ENCODE results near the gene CBLL1.

The CBLL1 gene

DNA sequence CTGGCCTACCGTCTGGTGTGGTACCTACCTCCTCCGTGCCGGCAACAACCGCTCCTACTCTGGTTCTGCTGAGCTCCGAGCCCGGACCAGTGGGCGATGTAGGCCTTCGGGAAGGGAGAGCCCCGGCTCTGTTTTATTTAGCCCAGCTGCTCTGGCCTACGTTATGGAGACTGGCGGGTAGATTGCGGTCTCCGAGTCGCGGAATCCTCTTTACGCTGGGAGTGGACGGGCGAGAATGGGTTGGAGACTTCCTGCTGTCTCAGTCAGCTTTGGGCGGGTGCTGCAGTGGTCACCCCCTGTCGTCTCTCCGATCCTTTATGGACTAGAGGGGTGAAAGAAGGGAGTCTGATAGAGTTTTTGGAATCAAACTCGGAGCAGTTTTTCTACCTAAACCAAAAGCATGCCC is 406 bp downstream of the CBLL1 start:
- DNase-seq (ENCODE audit: low read depth, low spot score): no peak
- no peaks in the 10 kb centered on the region for H3K27me3 ChIP-seq (ENCODE audit: control insufficient read depth, insufficient read depth, low read length)
- WGBS (ENCODE audit: insufficient coverage, insufficient read length): no CpG with 5 or more reads among the region's 22 CpGs
- no peaks in the 10 kb centered on the region for H3K36me3 ChIP-seq (ENCODE audit: control insufficient read depth, insufficient read depth, low read length)
- 0 out of 2 replicates have a peak, but pooled peaks cover 1% of the 10 kb centered on the region for H3K4me1 ChIP-seq (ENCODE audit: control insufficient read depth, insufficient read depth, low read length)
- peak overlapping the region; percentile 89 for H3K4me3 ChIP-seq (ENCODE audit: low read length)
- no peak overlapping the region for H3K27ac ChIP-seq (ENCODE audit: low read length)
- no peaks in the 10 kb centered on the region for H3K9me3 ChIP-seq (ENCODE audit: control insufficient read depth, insufficient read depth, low read length)

DNA sequence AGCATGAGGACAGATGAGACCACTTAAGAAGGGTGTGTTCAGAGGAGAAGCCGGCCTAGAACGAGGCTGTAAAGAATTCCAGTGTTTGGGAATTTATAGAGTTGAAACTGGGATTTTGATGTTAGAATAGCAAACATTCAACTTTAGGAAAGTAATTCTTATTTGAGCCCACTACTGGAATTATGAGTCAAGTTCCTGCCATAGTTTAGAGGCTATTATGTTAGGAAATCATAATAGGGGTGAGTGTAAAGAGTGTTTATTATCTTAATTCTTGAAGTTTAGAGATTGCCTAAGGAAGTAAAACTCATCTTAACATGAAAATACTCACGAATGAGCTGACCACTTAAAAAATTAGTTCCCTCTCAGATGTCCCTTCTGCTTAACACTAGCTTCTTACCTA is 2.1 kb downstream of the CBLL1 start:
- Histone ChIP-seq H3K27me3 (ENCODE audit: control insufficient read depth, insufficient read depth, low read length) (no peaks in the 10 kb centered on the region), H3K36me3 (ENCODE audit: control insufficient read depth, insufficient read depth, low read length) (no peaks in the 10 kb centered on the region; the same call in 1 of the 2 replicates), H3K4me1 (ENCODE audit: control insufficient read depth, insufficient read depth, low read length) (peaks cover 2% of the 10 kb centered on the region; the same call in 1 of the 2 replicates), H3K9me3 (ENCODE audit: control insufficient read depth, insufficient read depth, low read length) (no peaks in the 10 kb centered on the region), H3K27ac (ENCODE audit: low read length) (no peak overlapping the region), H3K4me3 (ENCODE audit: low read length) (no peak overlapping the region)
- DNase-seq (ENCODE audit: low read depth, low spot score): no peak
- WGBS (ENCODE audit: insufficient coverage, insufficient read length): no CpG with 5 or more reads among the region's 3 CpGs

DNA sequence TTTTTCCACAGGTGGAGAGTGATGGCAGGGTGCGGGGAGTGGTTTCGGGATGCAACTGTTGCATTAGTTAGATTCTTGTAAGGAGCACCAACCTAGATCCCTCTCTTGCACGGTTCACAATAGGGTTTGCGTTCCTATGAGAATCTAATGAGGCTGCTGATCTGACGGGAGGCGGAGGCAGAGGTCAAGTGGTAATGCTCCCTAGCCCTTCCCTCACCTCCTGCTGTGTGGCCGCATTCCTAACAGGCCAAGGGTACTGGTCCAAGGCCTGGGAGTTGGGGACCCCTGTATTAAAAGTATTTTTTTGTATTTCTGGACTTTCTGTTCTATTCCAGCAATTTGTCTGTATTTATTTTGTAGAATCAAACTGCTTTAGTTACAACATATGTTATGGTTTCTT is 7.2 kb downstream of the CBLL1 start:
- no peak overlapping the region for H3K4me3 ChIP-seq (ENCODE audit: low read length)
- H3K27ac ChIP-seq (ENCODE audit: low read length): no peak overlapping the region
- no CpG with 5 or more reads among the region's 7 CpGs for WGBS (ENCODE audit: insufficient coverage, insufficient read length)
- H3K9me3 ChIP-seq (ENCODE audit: control insufficient read depth, insufficient read depth, low read length): no peaks in the 10 kb centered on the region
- H3K27me3 ChIP-seq (ENCODE audit: control insufficient read depth, insufficient read depth, low read length): no peaks in the 10 kb centered on the region
- H3K36me3 ChIP-seq (ENCODE audit: control insufficient read depth, insufficient read depth, low read length): peaks cover 4% of the 10 kb centered on the region; the same call in 1 of the 2 replicates
- DNase-seq (ENCODE audit: low read depth, low spot score): no peak
- H3K4me1 ChIP-seq (ENCODE audit: control insufficient read depth, insufficient read depth, low read length): peaks cover 1% of the 10 kb centered on the region; the same call in 1 of the 2 replicates

DNA sequence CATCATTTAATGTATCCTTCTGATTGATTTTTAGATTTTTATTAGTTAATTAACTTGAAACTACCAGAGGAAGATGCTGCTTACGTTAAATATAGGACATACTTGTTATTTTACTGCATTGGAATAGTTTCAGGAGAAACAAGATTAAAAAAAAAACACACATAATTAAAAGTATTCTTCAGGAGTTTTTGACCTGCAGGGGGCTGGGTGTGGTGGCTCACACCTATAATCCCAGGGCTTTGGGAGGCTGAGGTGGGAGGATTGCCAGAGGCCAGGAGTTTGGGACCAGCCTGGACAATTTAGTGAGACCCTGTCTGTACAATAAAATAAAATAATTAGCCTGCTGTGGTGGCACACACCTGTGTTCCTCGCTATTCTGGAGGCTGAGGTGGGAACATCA is 10.7 kb downstream of the CBLL1 start:
- Histone ChIP-seq H3K36me3 (ENCODE audit: control insufficient read depth, insufficient read depth, low read length) (peaks cover 14% of the 10 kb centered on the region), H3K4me3 (ENCODE audit: low read length) (no peak overlapping the region), H3K4me1 (ENCODE audit: control insufficient read depth, insufficient read depth, low read length) (peaks cover 1% of the 10 kb centered on the region; the same call in 1 of the 2 replicates), H3K27me3 (ENCODE audit: control insufficient read depth, insufficient read depth, low read length) (no peaks in the 10 kb centered on the region), H3K27ac (ENCODE audit: low read length) (no peak overlapping the region), H3K9me3 (ENCODE audit: control insufficient read depth, insufficient read depth, low read length) (no peaks in the 10 kb centered on the region)
- no peak for DNase-seq (ENCODE audit: low read depth, low spot score)
- no CpG with 5 or more reads among the region's 2 CpGs for WGBS (ENCODE audit: insufficient coverage, insufficient read length)

DNA sequence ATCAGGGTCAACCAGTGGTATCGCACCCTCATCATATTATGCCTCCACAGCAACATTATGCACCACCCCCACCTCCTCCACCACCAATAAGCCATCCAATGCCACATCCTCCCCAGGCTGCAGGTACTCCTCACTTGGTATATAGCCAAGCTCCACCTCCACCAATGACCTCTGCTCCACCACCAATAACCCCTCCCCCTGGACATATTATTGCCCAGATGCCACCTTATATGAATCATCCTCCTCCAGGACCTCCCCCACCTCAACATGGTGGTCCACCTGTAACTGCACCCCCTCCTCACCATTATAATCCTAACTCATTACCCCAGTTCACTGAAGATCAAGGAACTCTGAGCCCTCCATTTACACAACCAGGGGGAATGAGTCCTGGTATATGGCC is 14.7 kb downstream of the CBLL1 start:
- peaks cover 14% of the 10 kb centered on the region for H3K36me3 ChIP-seq (ENCODE audit: control insufficient read depth, insufficient read depth, low read length)
- no peak for DNase-seq (ENCODE audit: low read depth, low spot score)
- WGBS (ENCODE audit: insufficient coverage, insufficient read length): no CpG with 5 or more reads among the region's 1 CpG
- no peak overlapping the region for H3K27ac ChIP-seq (ENCODE audit: low read length)
- H3K27me3 ChIP-seq (ENCODE audit: control insufficient read depth, insufficient read depth, low read length): no peaks in the 10 kb centered on the region
- H3K4me3 ChIP-seq (ENCODE audit: low read length): no peak overlapping the region
- no peaks in the 10 kb centered on the region for H3K4me1 ChIP-seq (ENCODE audit: control insufficient read depth, insufficient read depth, low read length)
- H3K9me3 ChIP-seq (ENCODE audit: control insufficient read depth, insufficient read depth, low read length): no peaks in the 10 kb centered on the region

DNA sequence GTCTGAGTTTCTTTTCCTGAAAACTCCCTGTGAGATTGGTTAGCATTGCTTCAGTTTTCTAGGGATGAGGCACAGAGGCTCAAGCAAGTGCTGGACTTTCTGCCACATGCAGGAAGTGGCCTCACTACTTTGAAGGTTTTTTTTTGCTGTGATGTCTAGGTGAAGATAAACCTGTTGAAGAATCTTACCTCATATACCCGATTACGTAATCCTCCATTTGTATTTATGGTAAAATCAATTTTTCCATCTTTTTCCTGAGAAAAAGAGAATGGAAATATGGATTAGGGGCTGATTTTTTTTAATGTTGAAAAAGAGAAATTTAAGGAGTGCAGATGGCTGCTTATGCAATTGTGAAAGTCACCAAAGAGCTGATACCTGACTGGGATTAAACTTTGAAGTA is 23.4 kb downstream of the CBLL1 start:
- Histone ChIP-seq H3K36me3 (ENCODE audit: control insufficient read depth, insufficient read depth, low read length) (no peaks in the 10 kb centered on the region), H3K4me3 (ENCODE audit: low read length) (no peak overlapping the region), H3K27ac (ENCODE audit: low read length) (no peak overlapping the region), H3K27me3 (ENCODE audit: control insufficient read depth, insufficient read depth, low read length) (no peaks in the 10 kb centered on the region), H3K4me1 (ENCODE audit: control insufficient read depth, insufficient read depth, low read length) (no peaks in the 10 kb centered on the region), H3K9me3 (ENCODE audit: control insufficient read depth, insufficient read depth, low read length) (no peaks in the 10 kb centered on the region)
- WGBS (ENCODE audit: insufficient coverage, insufficient read length): no CpG with 5 or more reads among the region's 2 CpGs
- DNase-seq (ENCODE audit: low read depth, low spot score): no peak

DNA sequence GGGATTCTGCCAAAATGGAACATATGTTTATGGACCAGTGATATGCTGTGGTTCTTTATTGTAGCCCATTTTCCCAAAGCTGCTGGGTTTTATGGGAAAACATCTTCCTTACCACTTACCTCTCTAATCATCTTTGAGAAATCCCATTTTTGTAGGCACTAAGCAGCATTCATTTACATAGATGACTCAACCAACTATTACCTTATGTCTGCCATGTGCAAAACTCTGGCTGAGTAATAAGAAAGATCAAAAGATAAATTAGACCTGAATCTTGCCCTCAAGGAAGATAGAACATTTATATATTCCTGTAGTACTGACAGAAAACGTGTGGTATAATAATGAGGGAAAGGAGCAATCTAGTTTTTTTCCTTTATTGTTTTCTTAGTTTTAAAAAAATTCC is 24.3 kb downstream of the CBLL1 start:
- H3K4me1 ChIP-seq (ENCODE audit: control insufficient read depth, insufficient read depth, low read length): no peaks in the 10 kb centered on the region
- no peaks in the 10 kb centered on the region for H3K27me3 ChIP-seq (ENCODE audit: control insufficient read depth, insufficient read depth, low read length)
- H3K4me3 ChIP-seq (ENCODE audit: low read length): no peak overlapping the region
- no CpG with 5 or more reads among the region's 1 CpG for WGBS (ENCODE audit: insufficient coverage, insufficient read length)
- DNase-seq (ENCODE audit: low read depth, low spot score): no peak
- no peaks in the 10 kb centered on the region for H3K9me3 ChIP-seq (ENCODE audit: control insufficient read depth, insufficient read depth, low read length)
- no peak overlapping the region for H3K27ac ChIP-seq (ENCODE audit: low read length)
- H3K36me3 ChIP-seq (ENCODE audit: control insufficient read depth, insufficient read depth, low read length): no peaks in the 10 kb centered on the region

DNA sequence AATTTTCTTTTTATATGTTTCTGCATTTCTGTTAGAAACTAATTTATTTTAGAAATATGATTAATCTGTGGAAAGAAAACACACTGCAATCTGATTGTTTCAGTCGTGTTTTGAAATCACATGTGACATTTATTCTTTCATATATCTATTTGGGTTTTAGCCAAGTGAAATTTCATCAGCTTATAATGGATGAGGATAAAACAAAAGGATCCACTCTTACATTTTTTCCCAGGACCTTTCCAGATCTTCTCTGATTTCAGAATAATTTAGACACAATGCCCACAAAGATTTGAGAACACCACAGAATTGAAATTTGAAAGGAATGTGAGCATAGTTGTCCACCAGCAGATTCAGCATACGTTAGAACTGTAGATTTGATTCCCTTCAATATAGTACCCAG is 29.1 kb downstream of the CBLL1 start:
- WGBS (ENCODE audit: insufficient coverage, insufficient read length): no CpG with 5 or more reads among the region's 2 CpGs
- H3K27ac ChIP-seq (ENCODE audit: low read length): no peak overlapping the region

DNA sequence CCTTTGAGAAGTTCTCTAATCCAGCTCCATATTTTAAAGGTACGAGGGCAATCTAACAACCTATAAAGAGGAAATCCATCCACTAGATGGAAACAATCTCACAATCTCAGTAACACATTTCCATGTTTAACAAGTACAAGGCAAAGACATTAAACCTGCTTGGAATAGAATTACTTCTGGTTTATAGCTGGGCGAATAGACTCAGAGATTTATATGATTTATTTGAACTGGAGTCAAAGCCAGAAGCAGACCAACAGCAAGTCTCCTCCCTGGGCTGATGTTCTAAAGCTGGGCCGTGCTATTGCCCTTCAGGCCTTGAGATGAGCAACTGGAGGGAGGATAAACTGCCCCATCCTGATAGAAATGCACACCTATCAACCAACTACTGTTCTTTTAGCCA is 33.8 kb downstream of the CBLL1 start:
- Histone ChIP-seq H3K9me3 (ENCODE audit: control insufficient read depth, insufficient read depth, low read length) (no peaks in the 10 kb centered on the region), H3K4me1 (ENCODE audit: control insufficient read depth, insufficient read depth, low read length) (no peaks in the 10 kb centered on the region), H3K4me3 (ENCODE audit: low read length) (no peak overlapping the region), H3K36me3 (ENCODE audit: control insufficient read depth, insufficient read depth, low read length) (no peaks in the 10 kb centered on the region), H3K27me3 (ENCODE audit: control insufficient read depth, insufficient read depth, low read length) (no peaks in the 10 kb centered on the region), H3K27ac (ENCODE audit: low read length) (no peak overlapping the region)
- DNase-seq (ENCODE audit: low read depth, low spot score): no peak
- no CpG with 5 or more reads among the region's 3 CpGs for WGBS (ENCODE audit: insufficient coverage, insufficient read length)

More for the DNA sequence above, 29.1 kb downstream of the CBLL1 start:
- no peaks in the 10 kb centered on the region for H3K27me3 ChIP-seq (ENCODE audit: control insufficient read depth, insufficient read depth, low read length)
- no peaks in the 10 kb centered on the region for H3K36me3 ChIP-seq (ENCODE audit: control insufficient read depth, insufficient read depth, low read length)
- DNase-seq (ENCODE audit: low read depth, low spot score): no peak
- H3K4me1 ChIP-seq (ENCODE audit: control insufficient read depth, insufficient read depth, low read length): no peaks in the 10 kb centered on the region
- no peak overlapping the region for H3K4me3 ChIP-seq (ENCODE audit: low read length)
- H3K9me3 ChIP-seq (ENCODE audit: control insufficient read depth, insufficient read depth, low read length): no peaks in the 10 kb centered on the region

DNA sequence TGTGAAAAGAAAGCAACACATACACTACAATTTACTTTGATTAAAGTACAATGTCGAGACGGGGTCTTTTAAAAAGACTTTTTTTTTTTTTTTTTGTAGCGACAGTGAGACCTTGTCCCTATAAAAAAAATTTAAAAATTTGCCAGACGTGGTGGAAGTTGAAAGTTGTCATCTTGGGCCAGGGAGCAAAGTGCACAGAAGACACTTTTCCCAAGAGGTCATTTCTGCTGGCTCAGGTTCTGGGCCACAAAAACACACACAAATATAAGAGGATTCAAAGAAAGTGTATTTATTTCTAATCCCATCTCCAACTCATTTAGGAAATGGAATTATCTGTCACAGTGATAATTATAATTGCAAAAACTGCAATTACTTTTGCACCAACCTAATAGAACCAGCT is 34.3 kb downstream of the CBLL1 start:
- Histone ChIP-seq H3K27ac (ENCODE audit: low read length) (no peak overlapping the region), H3K27me3 (ENCODE audit: control insufficient read depth, insufficient read depth, low read length) (no peaks in the 10 kb centered on the region), H3K4me3 (ENCODE audit: low read length) (no peak overlapping the region), H3K4me1 (ENCODE audit: control insufficient read depth, insufficient read depth, low read length) (no peaks in the 10 kb centered on the region), H3K9me3 (ENCODE audit: control insufficient read depth, insufficient read depth, low read length) (no peaks in the 10 kb centered on the region), H3K36me3 (ENCODE audit: control insufficient read depth, insufficient read depth, low read length) (no peaks in the 10 kb centered on the region)
- WGBS (ENCODE audit: insufficient coverage, insufficient read length): no CpG with 5 or more reads among the region's 4 CpGs
- DNase-seq (ENCODE audit: low read depth, low spot score): no peak

DNA sequence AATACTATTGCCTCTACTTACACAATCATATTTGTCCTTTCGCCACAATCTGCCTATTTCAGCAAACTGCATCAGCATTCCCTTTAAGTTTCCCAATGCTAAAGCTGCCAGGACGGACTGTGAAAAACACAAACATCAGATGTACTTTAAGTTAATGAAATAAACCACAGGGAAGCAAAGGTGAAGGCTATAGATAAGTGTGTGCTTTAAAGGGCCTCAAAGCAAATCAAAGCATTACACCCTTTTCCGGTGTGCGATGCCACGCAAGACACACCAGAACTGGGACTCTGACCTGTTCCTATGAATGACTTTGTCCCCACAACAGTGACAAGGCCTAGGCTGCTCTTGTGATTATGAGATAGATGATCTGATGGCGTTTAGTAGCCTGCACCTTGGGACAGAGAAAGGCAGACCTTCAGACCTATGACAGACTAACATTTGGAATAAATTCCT is 35.7 kb downstream of the CBLL1 start:
- Histone ChIP-seq H3K4me1 (ENCODE audit: control insufficient read depth, insufficient read depth, low read length) (no peaks in the 10 kb centered on the region), H3K27ac (ENCODE audit: low read length) (no peak overlapping the region), H3K27me3 (ENCODE audit: control insufficient read depth, insufficient read depth, low read length) (no peaks in the 10 kb centered on the region), H3K9me3 (ENCODE audit: control insufficient read depth, insufficient read depth, low read length) (no peaks in the 10 kb centered on the region), H3K36me3 (ENCODE audit: control insufficient read depth, insufficient read depth, low read length) (no peaks in the 10 kb centered on the region), H3K4me3 (ENCODE audit: low read length) (no peak overlapping the region)
- no CpG with 5 or more reads among the region's 6 CpGs for WGBS (ENCODE audit: insufficient coverage, insufficient read length)
- no peak for DNase-seq (ENCODE audit: low read depth, low spot score)
